ENCODE data around the gene RNF113B.

The RNF113B gene

GRCh38 chr13:98176777-98177608 lies at the start of gene RNF113B:
TSS of gene RNF113B (minus strand) at chr13:98177269. CDS start at chr13:98177236, 33 bp downstream.
- DNase-seq = no peak

GRCh38 chr13:98226496-98226895 lies 49.4 kb upstream of the RNF113B start:
- no peak for DNase-seq

GRCh38 chr13:98225036-98225940 lies 48.2 kb upstream of the RNF113B start:
- DNase-seq = no peak

- DNase-seq = no peak
Measured at GRCh38 chr13:98224557-98224956, 47.5 kb upstream of the RNF113B start.

GRCh38 chr13:98223741-98224140 lies 46.7 kb upstream of the RNF113B start:
- DNase-seq = no peak

- DNase-seq = no peak
Measured at GRCh38 chr13:98222816-98223215, 45.7 kb upstream of the RNF113B start.

- DNase-seq = no peak
Measured at GRCh38 chr13:98222081-98222554, 45.0 kb upstream of the RNF113B start.

- no peak for DNase-seq
Measured at GRCh38 chr13:98221234-98221633, 44.2 kb upstream of the RNF113B start.

- no peak for DNase-seq
Measured at GRCh38 chr13:98220271-98220791, 43.3 kb upstream of the RNF113B start.

GRCh38 chr13:98219685-98220084 lies 42.6 kb upstream of the RNF113B start:
- DNase-seq = no peak

GRCh38 chr13:98217597-98217996 lies 40.5 kb upstream of the RNF113B start:
- DNase-seq = no peak

GRCh38 chr13:98216711-98217285 lies 39.7 kb upstream of the RNF113B start:
- no peak for DNase-seq

- no peak for DNase-seq
Measured at GRCh38 chr13:98216135-98216565, 39.1 kb upstream of the RNF113B start.

- no peak for DNase-seq
Measured at GRCh38 chr13:98215508-98215907, 38.4 kb upstream of the RNF113B start.

- no peak for DNase-seq
Measured at GRCh38 chr13:98214707-98215106, 37.6 kb upstream of the RNF113B start.

GRCh38 chr13:98214008-98214643 lies 37.1 kb upstream of the RNF113B start:
- no peak for DNase-seq

GRCh38 chr13:98213354-98213753 lies 36.3 kb upstream of the RNF113B start:
- no peak for DNase-seq

GRCh38 chr13:98212763-98213162 lies 35.7 kb upstream of the RNF113B start:
- no peak for DNase-seq

- DNase-seq = no peak
Measured at GRCh38 chr13:98208606-98209005, 31.5 kb upstream of the RNF113B start.

- DNase-seq = no peak
Measured at GRCh38 chr13:98207416-98207815, 30.3 kb upstream of the RNF113B start.

GRCh38 chr13:98206946-98207345 lies 29.9 kb upstream of the RNF113B start:
- no peak for DNase-seq

GRCh38 chr13:98204546-98204945 lies 27.5 kb upstream of the RNF113B start:
- no peak for DNase-seq
